GM10847 (cell line): ENCODE results near the gene CENPV.

Experiments
- POLR2A ChIP-seq: IDR thresholded peaks from 2 replicates; pipeline ENCODE4 v1.6.1; 2011; ENCODE audit not compliant: insufficient read length; ENCODE audit errors: extremely low read depth

Gene CENPV

DNA sequence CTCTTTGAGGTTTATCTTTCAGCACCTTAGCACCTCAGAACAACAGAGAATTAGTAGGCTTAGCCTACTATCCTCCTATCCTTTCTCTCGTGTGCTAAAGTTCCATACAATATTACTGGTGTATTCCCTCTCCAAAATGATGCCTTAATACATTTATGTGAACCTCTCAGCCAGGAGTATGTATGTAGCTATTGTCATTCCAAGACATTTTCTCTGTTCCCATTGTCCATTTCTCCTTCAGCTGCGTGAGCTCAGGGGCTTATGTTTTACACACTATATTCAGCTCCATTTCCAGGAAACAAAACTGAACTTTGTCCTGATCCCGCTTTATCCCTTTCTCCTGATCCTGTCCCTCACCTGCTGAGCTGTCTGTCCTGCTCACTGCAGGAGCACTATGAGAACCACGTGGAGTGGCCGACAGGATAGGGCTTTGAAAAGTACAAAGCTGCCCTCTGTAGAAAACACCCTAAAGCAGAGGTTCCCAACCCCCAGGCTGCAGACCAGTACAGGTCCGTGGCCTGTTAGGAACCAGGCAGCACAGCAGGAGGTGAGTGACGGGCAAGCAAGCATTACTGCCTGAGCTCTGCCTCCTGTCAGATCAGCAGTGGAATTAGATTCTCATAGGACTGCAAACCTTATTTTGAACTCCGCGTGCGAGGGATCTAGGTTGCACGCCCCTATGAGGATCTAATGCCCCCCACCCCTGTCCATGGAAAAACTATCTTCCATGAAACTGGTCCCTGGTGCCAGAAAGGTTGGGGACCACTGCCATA lies 55.7 kb downstream of the CENPV start:
- TF ChIP-seq POLR2A, result no peak

DNA sequence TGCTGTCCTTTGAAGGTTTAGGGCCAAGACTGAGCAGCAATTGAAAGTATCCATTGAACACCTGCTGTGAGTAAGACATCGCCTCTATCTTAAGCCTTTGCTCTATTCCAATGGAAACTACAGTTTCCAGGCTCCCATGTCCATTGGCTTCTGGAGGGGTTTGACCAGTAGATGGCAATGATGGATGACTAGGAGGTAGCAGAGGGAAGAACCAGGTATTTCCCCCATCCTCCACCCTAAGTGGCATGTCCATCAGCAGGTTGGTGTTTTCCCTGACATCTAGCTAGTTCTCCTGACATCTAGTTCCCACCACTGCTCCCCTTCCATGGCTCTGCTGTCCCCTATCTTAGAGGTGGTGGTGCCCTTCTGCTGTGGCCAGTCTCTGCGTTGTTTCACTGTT lies 58.7 kb downstream of the CENPV start:
- no peak for TF ChIP-seq POLR2A

DNA sequence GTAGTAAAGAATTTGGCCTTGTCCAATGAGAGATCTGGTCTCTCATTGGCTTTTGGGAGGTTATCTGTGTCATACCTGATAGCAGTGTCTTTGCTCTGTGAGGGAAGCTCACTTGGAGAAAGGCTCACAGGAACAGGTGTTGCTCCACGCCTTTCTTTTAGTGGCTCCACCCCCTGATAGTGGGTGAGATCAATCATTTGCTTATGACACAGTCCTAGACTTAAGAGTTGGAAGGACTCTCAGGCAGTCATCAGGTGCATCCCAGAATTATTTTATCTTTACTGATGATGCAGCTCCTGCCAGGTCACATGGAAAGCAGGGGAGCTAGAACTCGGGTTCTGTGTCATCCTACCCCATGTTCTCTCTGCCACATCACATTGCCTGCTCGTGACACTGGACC lies 59.3 kb downstream of the CENPV start:
- TF ChIP-seq POLR2A, result no peak
